H9 (cell line): ENCODE data around the gene VPS13A. TPM values are rescaled to one million over a fixed set of nuclear protein-coding genes. Genes with fewer than 3 reads are reported as not detected.

Source experiments
- DNase-seq: peaks from one replicate; pipeline ENCODE4 v3.0.0-alpha.2; 2017
- H2AFZ ChIP-seq: one replicate; pipeline ENCODE4 v1.6.1; 2013; ENCODE audit warnings: mild to moderate bottlenecking, low read length, control low read depth, moderate library complexity
- H2AK5ac ChIP-seq: 2 replicates; pipeline ENCODE4 v1.6.1; 2013; ENCODE audit warnings: low read length, control low read depth, mixed read lengths; ENCODE audit not compliant: insufficient read length
- H2BK120ac ChIP-seq: one replicate; pipeline ENCODE4 v1.6.1; 2013; ENCODE audit warnings: low read depth, mild to moderate bottlenecking, low read length, control low read depth, inconsistent platforms; ENCODE audit not compliant: poor library complexity, severe bottlenecking
- H2BK12ac ChIP-seq: 2 replicates; pipeline ENCODE4 v1.6.1; 2013; ENCODE audit warnings: low read length, control low read depth, mixed read lengths, low read depth; ENCODE audit not compliant: insufficient read length
- H2BK15ac ChIP-seq: 2 replicates; pipeline ENCODE4 v1.6.1; 2013; ENCODE audit warnings: low read depth, low read length, control low read depth
- H2BK20ac ChIP-seq: one replicate; pipeline ENCODE4 v1.6.1; 2013; ENCODE audit warnings: low read depth, mild to moderate bottlenecking, low read length, control low read depth, inconsistent platforms; ENCODE audit not compliant: poor library complexity, severe bottlenecking
- H2BK5ac ChIP-seq: 2 replicates; pipeline ENCODE4 v1.6.1; 2013; ENCODE audit warnings: low read length, control low read depth, mixed read lengths; ENCODE audit not compliant: insufficient read length
- H3K14ac ChIP-seq: 2 replicates; pipeline ENCODE4 v1.6.1; 2013; ENCODE audit warnings: low read length, control low read depth; ENCODE audit not compliant: insufficient read depth
- H3K18ac ChIP-seq: 2 replicates; pipeline ENCODE4 v1.6.1; 2013; ENCODE audit warnings: low read depth, mild to moderate bottlenecking, mixed read lengths, low read length, control low read depth; ENCODE audit not compliant: insufficient read length
- H3K23ac ChIP-seq: 2 replicates; pipeline ENCODE4 v1.6.1; 2013; ENCODE audit warnings: low read length, control low read depth, mixed read lengths, low read depth; ENCODE audit not compliant: insufficient read length
- H3K23me2 ChIP-seq: 2 replicates; pipeline ENCODE4 v1.6.1; 2013; ENCODE audit warnings: low read depth, mild to moderate bottlenecking, mixed read lengths, low read length, control low read depth; ENCODE audit not compliant: insufficient read length, poor library complexity, severe bottlenecking
- H3K27ac ChIP-seq: 2 replicates; pipeline ENCODE4 v1.5.1; 2013; ENCODE audit warnings: low read length, control low read depth, mixed read lengths, low read depth; ENCODE audit not compliant: insufficient read length
- H3K27me3 ChIP-seq: 2 replicates; pipeline ENCODE4 v1.6.1; 2013; ENCODE audit warnings: low read length, control low read depth, inconsistent platforms; ENCODE audit not compliant: insufficient read depth
- H3K4ac ChIP-seq: 2 replicates; pipeline ENCODE4 v1.6.1; 2013; ENCODE audit warnings: low read depth, mild to moderate bottlenecking, control low read depth, inconsistent platforms, low read length, moderate library complexity
- H3K4me1 ChIP-seq: 2 replicates; pipeline ENCODE4 v1.6.1; 2013; ENCODE audit warnings: low read length, control low read depth, inconsistent platforms; ENCODE audit not compliant: insufficient read depth
- H3K4me2 ChIP-seq: 2 replicates; pipeline ENCODE4 v1.6.1; 2013; ENCODE audit warnings: low read length, control low read depth, mixed read lengths; ENCODE audit not compliant: insufficient read length, insufficient read depth
- H3K56ac ChIP-seq: 2 replicates; pipeline ENCODE4 v1.6.1; 2013; ENCODE audit warnings: low read depth, mild to moderate bottlenecking, mixed read lengths, low read length, control low read depth; ENCODE audit not compliant: insufficient read length
- H3K79me1 ChIP-seq: 2 replicates; pipeline ENCODE4 v1.6.1; 2013; ENCODE audit warnings: low read depth, mild to moderate bottlenecking, moderate library complexity, low read length, control low read depth, inconsistent platforms; ENCODE audit not compliant: insufficient read depth, poor library complexity, severe bottlenecking
- H3K79me2 ChIP-seq: 2 replicates; pipeline ENCODE4 v1.6.1; 2013; ENCODE audit warnings: low read length, control low read depth, inconsistent platforms; ENCODE audit not compliant: insufficient read depth
- H3K9ac ChIP-seq: 2 replicates; pipeline ENCODE4 v1.6.1; 2013; ENCODE audit warnings: low read length, control low read depth, mixed read lengths; ENCODE audit not compliant: insufficient read length; ENCODE audit errors: extremely low read depth
- H3K9me3 ChIP-seq: one replicate; pipeline ENCODE4 v1.6.1; 2013; ENCODE audit warnings: low read depth, low read length, inconsistent platforms; ENCODE audit not compliant: control insufficient read depth
- H3T11ph ChIP-seq: one replicate; pipeline ENCODE4 v1.6.1; 2013; ENCODE audit warnings: mild to moderate bottlenecking, low read length, control low read depth, inconsistent platforms
- H4K20me1 ChIP-seq: one replicate; pipeline ENCODE4 v1.6.1; 2013; ENCODE audit not compliant: control insufficient read depth, insufficient read length, insufficient read depth
- H4K5ac ChIP-seq: 2 replicates; pipeline ENCODE4 v1.6.1; 2013; ENCODE audit warnings: low read depth, mild to moderate bottlenecking, mixed read lengths, low read length, control low read depth; ENCODE audit not compliant: insufficient read length
- H4K8ac ChIP-seq: replicated peaks from 2 replicates; pipeline ENCODE4 v1.6.1; 2013; ENCODE audit warnings: low read length, control low read depth, mixed read lengths, low read depth; ENCODE audit not compliant: insufficient read length
- H4K91ac ChIP-seq: 2 replicates; pipeline ENCODE4 v1.6.1; 2013; ENCODE audit warnings: low read depth, mild to moderate bottlenecking, moderate library complexity, mixed read lengths, low read length, control low read depth; ENCODE audit not compliant: insufficient read length
- H3K27ac Mint-ChIP-seq, 3 experiments: 2 replicates in 2 of 3; 3 replicates in 1 of 3; pipeline ENCODE4 v1.8.0; 2020 to 2021; ENCODE audit warnings: mixed read lengths in 3 of 3, mild to moderate bottlenecking in 1 of 3, moderate library complexity in 1 of 3
- H3K27me3 Mint-ChIP-seq: 2 replicates; pipeline ENCODE4 v1.8.0; 2021; ENCODE audit warnings: low read depth, mild to moderate bottlenecking, moderate library complexity, mixed read lengths
- H3K36me3 Mint-ChIP-seq, 3 experiments: 2 replicates in 2 of 3; 3 replicates in 1 of 3; pipeline ENCODE4 v1.8.0; 2020 to 2021; ENCODE audit warnings: low read depth in 3 of 3, mixed read lengths in 3 of 3; ENCODE audit not compliant: insufficient read depth in 1 of 3
- H3K4me1 Mint-ChIP-seq, 2 experiments: 2 replicates each; pipeline ENCODE4 v1.8.0; 2020; ENCODE audit warnings: mixed read lengths in 2 of 2
- H3K4me3 Mint-ChIP-seq, 2 experiments: 2 replicates in 1 of 2; 3 replicates in 1 of 2; pipeline ENCODE4 v1.8.0; 2020 to 2021; ENCODE audit warnings: mild to moderate bottlenecking in 2 of 2, mixed read lengths in 2 of 2, moderate library complexity in 1 of 2
- H3K9me3 Mint-ChIP-seq, 2 experiments: 2 replicates in 1 of 2; 3 replicates in 1 of 2; pipeline ENCODE4 v1.8.0; 2020; ENCODE audit warnings: mild to moderate bottlenecking in 2 of 2, mixed read lengths in 2 of 2, moderate library complexity in 1 of 2
- WGBS: extraction: QIAGEN DNeasy Blood & Tissue Kit; methylation state at CpG from one replicate; pipeline ENCODE4 v1.1.7; 2013; ENCODE audit warnings: missing lambda C conversion rate, low lambda C conversion rate, mixed read lengths; ENCODE audit not compliant: insufficient read length; ENCODE audit errors: extremely low coverage; 5-methylcytosine and 5-hydroxymethylcytosine counted together
- total RNA-seq: library from RNA; stranded (reverse); gene quantifications from 2 replicates; pipeline ENCODE4 v1.2.1, GENCODE V29; 2021
- TF ChIP-seq, protein P1 (sequence below): fragments of 200-600 bp; sonication (generic); conservative IDR thresholded peaks from 3 replicates; pipeline ENCODE4 v1.8.0; 2021; ENCODE audit warnings: antibody characterized with exemption, mild to moderate bottlenecking

Gene VPS13A
- total RNA-seq, 1 experiment from 2014 or later = 34.0 TPM

DNA sequence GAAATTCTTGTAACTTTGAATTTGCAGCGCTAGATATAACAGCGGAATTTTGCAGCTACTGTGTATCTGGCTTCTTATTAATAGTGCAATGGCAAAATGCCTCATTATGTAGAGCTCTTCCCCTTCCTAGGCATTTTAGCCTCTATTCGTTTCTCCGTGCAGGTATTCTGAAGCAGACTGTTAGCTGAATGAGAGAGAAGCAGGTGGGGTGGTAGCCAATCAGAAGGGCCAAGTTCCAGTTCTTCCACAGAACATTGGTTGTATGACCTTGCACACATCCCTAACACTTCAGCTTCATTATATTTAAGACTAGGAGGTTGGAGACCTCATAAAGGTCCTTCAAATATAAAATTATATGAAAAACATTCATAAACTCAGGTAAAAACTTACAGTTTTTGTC lies 1.2 kb upstream of the VPS13A start:
- H2AK5ac ChIP-seq = no peak overlapping the region
- H4K8ac ChIP-seq = no peak overlapping the region
- no peak overlapping the region for H3K23ac ChIP-seq
- Mint-ChIP-seq H3K4me3 (peak overlapping the region; percentile 3 to 55; a peak in 1 of 5 replicates), H3K4me1 (peaks cover 29 to 33% of the 10 kb centered on the region in 2 experiments), H3K9me3 (no peaks in the 10 kb centered on the region), H3K36me3 (no peaks in the 10 kb centered on the region; a peak in 2 of 7 replicates), H3K27me3 (peaks cover 6% of the 10 kb centered on the region), H3K27ac (no peak overlapping the region)
- H2BK15ac ChIP-seq = no peak overlapping the region
- no CpG with 5 or more reads among the region's 4 CpGs for WGBS
- no peaks in the 10 kb centered on the region for H3K27me3 ChIP-seq
- H3K56ac ChIP-seq = no peak overlapping the region
- no peak overlapping the region for H3K4me2 ChIP-seq
- no peak overlapping the region for H2BK12ac ChIP-seq
- no peaks in the 10 kb centered on the region for H3K79me1 ChIP-seq
- H3K9ac ChIP-seq = no peak overlapping the region
- H3K4me1 ChIP-seq = no peaks in the 10 kb centered on the region; the same call in 1 of the 2 replicates
- no peak overlapping the region for H3K4ac ChIP-seq
- H4K20me1 ChIP-seq = no peaks in the 10 kb centered on the region
- no peak overlapping the region for H2BK120ac ChIP-seq
- H3K9me3 ChIP-seq = no peaks in the 10 kb centered on the region
- no peak overlapping the region for H4K5ac ChIP-seq
- peaks cover 4% of the 10 kb centered on the region for H3K23me2 ChIP-seq
- no peak overlapping the region for H3T11ph ChIP-seq
- no peak overlapping the region for H3K14ac ChIP-seq
- TF ChIP-seq, protein P1, sequence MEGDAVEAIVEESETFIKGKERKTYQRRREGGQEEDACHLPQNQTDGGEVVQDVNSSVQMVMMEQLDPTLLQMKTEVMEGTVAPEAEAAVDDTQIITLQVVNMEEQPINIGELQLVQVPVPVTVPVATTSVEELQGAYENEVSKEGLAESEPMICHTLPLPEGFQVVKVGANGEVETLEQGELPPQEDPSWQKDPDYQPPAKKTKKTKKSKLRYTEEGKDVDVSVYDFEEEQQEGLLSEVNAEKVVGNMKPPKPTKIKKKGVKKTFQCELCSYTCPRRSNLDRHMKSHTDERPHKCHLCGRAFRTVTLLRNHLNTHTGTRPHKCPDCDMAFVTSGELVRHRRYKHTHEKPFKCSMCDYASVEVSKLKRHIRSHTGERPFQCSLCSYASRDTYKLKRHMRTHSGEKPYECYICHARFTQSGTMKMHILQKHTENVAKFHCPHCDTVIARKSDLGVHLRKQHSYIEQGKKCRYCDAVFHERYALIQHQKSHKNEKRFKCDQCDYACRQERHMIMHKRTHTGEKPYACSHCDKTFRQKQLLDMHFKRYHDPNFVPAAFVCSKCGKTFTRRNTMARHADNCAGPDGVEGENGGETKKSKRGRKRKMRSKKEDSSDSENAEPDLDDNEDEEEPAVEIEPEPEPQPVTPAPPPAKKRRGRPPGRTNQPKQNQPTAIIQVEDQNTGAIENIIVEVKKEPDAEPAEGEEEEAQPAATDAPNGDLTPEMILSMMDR = no peak
- H2BK5ac ChIP-seq = no peak overlapping the region
- no peak for DNase-seq
- H2BK20ac ChIP-seq = no peak overlapping the region
- no peak overlapping the region for H4K91ac ChIP-seq
- no peak overlapping the region for H3K18ac ChIP-seq
- no peak overlapping the region for H3K27ac ChIP-seq
- peaks cover 12% of the 10 kb centered on the region; the same call in 1 of the 2 replicates for H3K79me2 ChIP-seq
- no peak overlapping the region for H2AFZ ChIP-seq
